Left forelimb (tissue), 1 donor: ENCODE measurements around the gene KRTAP5-6.
"Not testable (repeated sequence)": the region's sequence is repeated elsewhere in the genome, so short reads cannot be mapped to it uniquely, and the experiment has no call there.

Experiments
- DNase-seq: peaks from one replicate; pipeline ENCODE4 v3.0.0-alpha.2; 2018; ENCODE audit warnings: low spot score

Gene KRTAP5-6

GRCh38 chr11:1661454-1662269 is 35.3 kb upstream of the KRTAP5-6 start:
- DNase-seq: peak; percentile 18

GRCh38 chr11:1662699-1663283 is 34.2 kb upstream of the KRTAP5-6 start:
- DNase-seq: peak; percentile 5

- DNase-seq: peak; percentile 46
These were observed 31.7 kb upstream of the KRTAP5-6 start for GRCh38 chr11:1665313-1665712.

GRCh38 chr11:1667121-1667850 is 29.7 kb upstream of the KRTAP5-6 start:
- DNase-seq: peak; percentile 56

- peak; percentile 61 for DNase-seq
These were observed 29.1 kb upstream of the KRTAP5-6 start for GRCh38 chr11:1667906-1668305.

GRCh38 chr11:1668911-1669473 is 28.0 kb upstream of the KRTAP5-6 start:
- peak; percentile 46 for DNase-seq

GRCh38 chr11:1669546-1670218 is 27.3 kb upstream of the KRTAP5-6 start:
- DNase-seq: peak; percentile 86

GRCh38 chr11:1670457-1670856 is 26.5 kb upstream of the KRTAP5-6 start:
- not testable (repeated sequence) for DNase-seq

- peak; percentile 63 for DNase-seq
These were observed 26.1 kb upstream of the KRTAP5-6 start for GRCh38 chr11:1670905-1671371.

GRCh38 chr11:1671658-1672057 is 25.3 kb upstream of the KRTAP5-6 start:
- peak; percentile 51 for DNase-seq

- DNase-seq: peak; percentile 63
These were observed 24.2 kb upstream of the KRTAP5-6 start for GRCh38 chr11:1672613-1673350.

- DNase-seq: peak; percentile 55
These were observed 23.4 kb upstream of the KRTAP5-6 start for GRCh38 chr11:1673446-1674172.

GRCh38 chr11:1674173-1675131 is 22.5 kb upstream of the KRTAP5-6 start:
- DNase-seq: peak; percentile 72

GRCh38 chr11:1675536-1676228 is 21.3 kb upstream of the KRTAP5-6 start:
- peak; percentile 3 for DNase-seq

- DNase-seq: no peak
These were observed 20.7 kb upstream of the KRTAP5-6 start for GRCh38 chr11:1676229-1676740.

GRCh38 chr11:1679881-1680280 is 17.1 kb upstream of the KRTAP5-6 start:
- DNase-seq: peak; percentile 31

- peak; percentile 25 for DNase-seq
These were observed 14.6 kb upstream of the KRTAP5-6 start for GRCh38 chr11:1682225-1682905.

- peak; percentile 63 for DNase-seq
These were observed 13.8 kb upstream of the KRTAP5-6 start for GRCh38 chr11:1683216-1683615.
